GM10266 (cell line): Measurements from ENCODE around the gene TRAK1.

Experiments
- DNase-seq: peaks from one replicate; pipeline ENCODE4 v3.0.0; 2012; ENCODE audit errors: extremely low spot score
- CTCF ChIP-seq: IDR thresholded peaks from 2 replicates; pipeline ENCODE4 v1.5.1; 2012; ENCODE audit warnings: mild to moderate bottlenecking, low read depth; ENCODE audit not compliant: control insufficient read depth, insufficient read depth; ENCODE audit errors: missing control alignments

TRAK1 gene

GRCh38 chr3:42246091-42246490, 154.9 kb downstream of the TRAK1 start:
- DNase-seq, result no peak
- no peak for TF ChIP-seq CTCF

- peak; percentile 59 for DNase-seq
- peak; percentile 68 for TF ChIP-seq CTCF
Observed at GRCh38 chr3:42247576-42248027, 156.4 kb downstream of the TRAK1 start.

GRCh38 chr3:42250761-42251160, 159.6 kb downstream of the TRAK1 start:
- no peak for TF ChIP-seq CTCF
- no peak for DNase-seq

GRCh38 chr3:42254566-42254965, 163.4 kb downstream of the TRAK1 start:
- no peak for TF ChIP-seq CTCF
- no peak for DNase-seq

- DNase-seq, result no peak
- TF ChIP-seq CTCF, result no peak
Observed at GRCh38 chr3:42256135-42256819, 165.1 kb downstream of the TRAK1 start.

GRCh38 chr3:42257007-42257406, 165.8 kb downstream of the TRAK1 start:
- no peak for TF ChIP-seq CTCF
- DNase-seq, result no peak

- DNase-seq, result no peak
- TF ChIP-seq CTCF, result no peak
Observed at GRCh38 chr3:42262525-42262924, 171.4 kb downstream of the TRAK1 start.
